Hippocampal formation (tissue), 2 donors: ENCODE results near the gene DKK1.
A peak's percentile ranks its signal among the peaks of the same experiment; 100 is the strongest.

Experiments
- DNase-seq, 2 donors: peaks; one replicate each; lab custom pipeline; 2025; lab: John Stamatoyannopoulos, UW

The DKK1 gene

GRCh38 chr10:52313933-52314821, at the start of gene DKK1:
DKK1 (plus strand) TSS chr10:52314281; CDS start chr10:52314435, 154 bp downstream.
- no peak for DNase-seq

GRCh38 chr10:52265131-52265926, 48.8 kb upstream of the DKK1 start:
- no peak for DNase-seq

GRCh38 chr10:52266858-52267257, 47.2 kb upstream of the DKK1 start:
- no peak for DNase-seq

GRCh38 chr10:52268790-52269189, 45.3 kb upstream of the DKK1 start:
- no peak for DNase-seq

- no peak for DNase-seq
Observed at GRCh38 chr10:52269233-52269632, 44.8 kb upstream of the DKK1 start.

GRCh38 chr10:52276163-52276562, 37.9 kb upstream of the DKK1 start:
- no peak for DNase-seq

GRCh38 chr10:52276986-52277385, 37.1 kb upstream of the DKK1 start:
- no peak for DNase-seq

GRCh38 chr10:52279546-52279945, 34.5 kb upstream of the DKK1 start:
- DNase-seq: no peak

- no peak for DNase-seq
Observed at GRCh38 chr10:52280051-52280450, 34.0 kb upstream of the DKK1 start.

GRCh38 chr10:52283174-52283573, 30.9 kb upstream of the DKK1 start:
- DNase-seq: no peak

GRCh38 chr10:52284416-52285013, 29.6 kb upstream of the DKK1 start:
- DNase-seq: no peak

- no peak for DNase-seq
Observed at GRCh38 chr10:52287866-52288265, 26.2 kb upstream of the DKK1 start.

- DNase-seq: no peak
Observed at GRCh38 chr10:52297747-52298146, 16.3 kb upstream of the DKK1 start.

- no peak for DNase-seq
Observed at GRCh38 chr10:52300599-52301277, 13.3 kb upstream of the DKK1 start.

GRCh38 chr10:52308251-52309031, 5.6 kb upstream of the DKK1 start:
- DNase-seq: peak; percentile 51 to 79

- DNase-seq: no peak
Observed at GRCh38 chr10:52312942-52313255, 1.2 kb upstream of the DKK1 start.

GRCh38 chr10:52313256-52313932, 687 bp upstream of the DKK1 start:
- no peak for DNase-seq

- DNase-seq: peak in 1 of 2 donors; percentile 19
Observed at GRCh38 chr10:52314822-52315552, 906 bp downstream of the DKK1 start.

GRCh38 chr10:52316001-52316400, 1.9 kb downstream of the DKK1 start:
- DNase-seq: no peak

GRCh38 chr10:52316500-52316899, 2.4 kb downstream of the DKK1 start:
- DNase-seq: no peak
